Myocyte (in vitro differentiated cells): ENCODE results near the gene WWOX. TPM values are rescaled to one million over a fixed set of nuclear protein-coding genes. Genes with fewer than 3 reads are reported as not detected.

Experiments used
- DNase-seq: peaks from one replicate; pipeline ENCODE4 v3.0.0-alpha.2; 2012; ENCODE audit warnings: low read depth
- total RNA-seq: library from RNA; depleted of rRNA; stranded (reverse); fragments of >200 nt; gene quantifications from 2 replicates; pipeline ENCODE4 v1.2.3, GENCODE V29; 2014

The WWOX gene
- total RNA-seq, 1 donor from 2014 or later: 12.5 TPM

DNA sequence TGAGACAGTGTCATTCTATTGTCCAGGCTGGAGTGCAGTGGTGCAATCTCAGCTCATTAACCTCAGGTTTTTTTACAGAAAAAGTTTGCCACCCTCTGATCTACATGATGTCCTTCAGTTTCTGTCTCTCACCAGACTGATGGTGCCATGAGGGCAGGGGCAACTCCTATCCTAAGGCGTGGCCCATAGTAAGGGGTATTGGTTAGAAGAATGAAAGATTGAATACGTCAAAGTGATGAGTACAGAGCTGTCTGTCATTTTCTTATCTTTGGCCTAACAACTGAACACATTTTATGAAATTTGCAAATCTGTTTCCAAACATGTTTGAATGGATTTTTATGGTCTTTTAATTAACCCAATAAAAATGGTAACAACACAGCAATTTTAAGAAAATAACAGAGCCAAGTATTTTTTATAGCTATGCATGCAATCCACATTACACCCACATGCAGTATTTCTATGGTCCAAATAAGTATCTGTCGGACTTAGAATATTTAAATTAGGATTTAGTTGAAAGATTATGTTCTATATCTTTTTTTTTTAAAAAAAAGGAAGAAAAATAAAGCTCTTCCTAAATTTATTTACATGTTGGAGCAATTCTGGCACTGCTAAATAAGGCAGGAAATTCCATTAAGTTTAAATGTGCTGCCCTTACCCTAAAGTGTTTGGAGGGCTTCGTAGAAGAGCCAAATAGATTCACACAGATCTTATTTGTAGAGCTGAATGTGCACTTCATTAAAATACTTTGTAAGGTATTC lies 192.8 kb downstream of the WWOX start:
- DNase-seq: no peak

DNA sequence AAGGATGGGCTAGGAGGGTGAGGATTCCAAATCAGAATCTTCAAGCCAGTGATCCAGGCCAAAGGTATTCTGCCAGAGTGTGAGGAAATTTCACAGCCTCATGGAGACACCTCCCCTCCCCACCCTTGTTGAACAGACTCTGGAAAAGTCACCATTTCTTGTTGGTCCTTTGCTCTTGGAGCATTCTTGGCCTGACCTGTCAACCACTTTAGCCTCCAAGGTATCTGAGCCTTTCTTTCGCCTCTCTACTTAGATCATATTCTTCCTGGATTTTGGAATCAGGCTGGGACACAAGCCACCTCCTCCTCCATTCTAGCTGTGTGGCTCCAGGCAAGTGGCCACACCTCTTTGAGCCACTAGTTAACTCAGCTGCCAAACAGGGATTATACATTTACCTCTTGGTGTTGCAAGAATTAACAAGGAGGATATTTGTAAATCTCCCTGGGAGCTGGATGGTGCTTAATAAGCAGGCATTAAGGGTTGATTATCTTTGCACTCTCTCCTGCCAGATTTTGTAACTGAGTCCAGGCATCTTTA lies 193.5 kb downstream of the WWOX start:
- DNase-seq: no peak

DNA sequence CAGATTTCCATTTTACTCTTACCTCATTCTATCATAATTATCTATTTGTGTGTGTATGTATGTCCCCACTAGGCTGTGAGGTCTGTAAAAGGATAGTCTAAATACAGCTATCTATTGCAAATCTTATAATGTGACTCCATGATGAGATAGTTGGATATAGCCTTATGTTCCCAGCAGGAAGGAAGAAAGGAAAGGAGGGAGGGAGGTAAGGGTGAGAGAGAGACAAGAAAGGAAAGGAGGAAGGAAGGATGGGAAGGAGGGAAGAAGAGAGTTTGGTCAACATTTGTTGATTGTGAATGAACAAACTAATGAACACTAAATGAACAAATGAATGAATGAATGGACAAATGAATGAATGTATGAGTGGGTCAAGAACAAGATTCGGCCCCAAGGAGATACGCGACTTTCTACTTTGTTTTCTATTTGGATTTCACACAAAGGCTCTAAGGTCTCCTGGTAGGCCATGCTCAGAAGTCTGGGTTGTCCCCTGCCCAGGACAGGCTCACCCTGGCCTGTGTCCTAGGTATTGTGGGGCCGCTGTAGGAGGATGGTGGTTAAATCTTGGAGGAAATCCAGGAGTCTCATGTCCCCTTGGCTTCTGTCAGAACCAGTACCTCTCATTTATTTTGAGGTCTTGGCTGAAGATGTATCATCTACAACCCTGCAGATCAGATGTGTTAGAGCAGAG lies 195.2 kb downstream of the WWOX start:
- DNase-seq: no peak

DNA sequence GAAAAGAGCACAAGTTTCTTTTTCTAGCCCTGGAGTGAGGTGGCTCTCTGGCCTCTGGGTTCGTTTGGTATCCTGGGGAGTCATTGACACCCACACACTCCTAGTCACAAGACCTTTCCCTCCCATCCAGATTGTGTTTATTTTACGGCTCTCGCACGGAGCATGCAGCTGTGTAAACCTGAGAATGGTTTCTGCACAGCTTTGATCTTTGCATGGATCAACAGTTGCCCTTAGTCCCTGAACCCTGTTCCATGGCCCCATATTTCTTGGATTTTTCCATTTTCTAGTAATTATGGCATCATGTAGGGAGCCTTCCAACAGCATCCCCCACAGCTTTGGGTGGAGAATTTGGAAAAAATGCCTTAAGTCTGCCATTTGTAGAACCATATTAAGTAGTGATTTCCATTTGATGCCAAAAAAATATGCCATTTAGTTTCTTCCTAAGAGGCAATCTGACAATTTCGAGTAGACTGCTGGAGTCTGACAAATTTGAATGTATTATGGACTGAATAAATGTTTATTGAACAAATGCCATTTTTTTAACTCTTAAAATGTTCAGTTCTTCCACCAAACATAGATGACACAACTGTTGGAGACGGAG lies 197.7 kb downstream of the WWOX start:
- DNase-seq: no peak

DNA sequence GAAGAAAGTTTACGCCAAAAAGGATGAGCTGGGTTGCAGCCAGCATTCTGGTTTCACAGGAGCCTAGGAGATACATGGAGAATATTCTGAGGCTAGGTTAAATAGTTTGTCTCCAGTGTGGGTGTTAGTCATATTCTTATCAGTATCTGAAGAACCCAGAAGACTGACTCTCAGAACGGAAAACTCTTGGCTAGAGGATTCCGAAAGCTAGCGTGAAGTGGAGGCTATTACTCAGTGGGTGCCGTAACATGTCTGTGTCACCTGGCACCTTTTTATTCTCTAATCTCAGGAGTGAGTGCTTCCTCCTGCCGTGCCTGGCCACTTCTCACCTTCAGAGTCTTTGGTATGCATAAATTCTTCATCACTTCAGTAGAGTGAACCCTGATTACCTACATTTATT lies 199.5 kb downstream of the WWOX start:
- no peak for DNase-seq

DNA sequence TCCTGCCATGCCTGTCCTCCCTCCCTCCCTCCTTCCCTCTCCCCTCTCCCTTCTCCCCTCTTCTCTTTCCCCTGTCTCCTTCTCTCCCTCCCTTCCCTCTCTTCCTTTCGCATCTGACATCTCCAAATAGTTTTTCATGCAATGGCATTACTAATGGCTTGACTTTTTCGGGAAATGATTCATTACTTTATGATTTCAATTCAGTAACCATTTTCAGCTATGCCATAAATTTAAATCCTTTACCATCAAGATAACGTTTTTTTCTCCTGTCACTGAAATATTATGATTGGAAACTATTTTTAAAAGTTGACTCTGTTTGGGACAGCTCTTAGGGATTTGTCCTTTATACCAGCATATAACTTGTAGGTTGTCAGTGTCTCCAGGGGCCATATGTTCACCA lies 201.0 kb downstream of the WWOX start:
- no peak for DNase-seq

DNA sequence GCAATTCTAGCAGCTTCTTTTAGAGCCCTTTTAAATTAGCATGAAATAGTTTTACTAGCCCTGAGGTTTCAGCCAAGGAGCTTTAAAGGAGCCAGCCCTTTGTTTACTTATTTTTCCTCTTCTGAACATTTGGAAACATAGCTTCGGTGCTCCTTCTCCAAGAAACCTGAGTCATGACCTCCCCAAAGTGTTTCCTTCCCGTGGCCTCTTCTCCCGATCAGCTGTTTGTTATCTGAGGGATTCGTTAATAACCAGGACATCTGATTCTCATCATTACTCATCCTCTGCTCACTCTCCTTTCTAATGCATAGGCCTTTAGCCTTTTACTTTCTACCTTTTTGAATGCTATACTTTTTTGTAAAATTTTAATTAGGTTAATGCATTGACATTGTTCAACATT lies 204.5 kb downstream of the WWOX start:
- DNase-seq: no peak

DNA sequence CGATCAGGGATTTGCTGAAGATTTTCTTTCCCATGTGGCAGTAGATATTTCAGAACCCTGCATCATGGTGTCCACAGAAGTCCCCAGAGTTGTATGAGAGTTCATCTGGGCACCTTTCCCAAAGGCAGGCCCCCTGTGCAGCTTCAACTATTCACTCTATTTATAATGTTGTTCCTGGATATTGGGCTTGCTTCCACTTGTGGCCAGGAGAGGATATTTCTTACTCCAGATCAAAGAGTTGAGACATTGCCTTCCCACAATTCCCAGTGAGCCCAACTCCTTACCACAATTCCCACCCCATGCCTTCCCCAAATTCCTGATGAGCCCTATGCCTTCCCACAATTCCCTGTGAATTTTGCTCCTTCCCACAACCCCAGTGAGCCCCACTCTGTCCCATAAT lies 206.9 kb downstream of the WWOX start:
- DNase-seq: no peak

DNA sequence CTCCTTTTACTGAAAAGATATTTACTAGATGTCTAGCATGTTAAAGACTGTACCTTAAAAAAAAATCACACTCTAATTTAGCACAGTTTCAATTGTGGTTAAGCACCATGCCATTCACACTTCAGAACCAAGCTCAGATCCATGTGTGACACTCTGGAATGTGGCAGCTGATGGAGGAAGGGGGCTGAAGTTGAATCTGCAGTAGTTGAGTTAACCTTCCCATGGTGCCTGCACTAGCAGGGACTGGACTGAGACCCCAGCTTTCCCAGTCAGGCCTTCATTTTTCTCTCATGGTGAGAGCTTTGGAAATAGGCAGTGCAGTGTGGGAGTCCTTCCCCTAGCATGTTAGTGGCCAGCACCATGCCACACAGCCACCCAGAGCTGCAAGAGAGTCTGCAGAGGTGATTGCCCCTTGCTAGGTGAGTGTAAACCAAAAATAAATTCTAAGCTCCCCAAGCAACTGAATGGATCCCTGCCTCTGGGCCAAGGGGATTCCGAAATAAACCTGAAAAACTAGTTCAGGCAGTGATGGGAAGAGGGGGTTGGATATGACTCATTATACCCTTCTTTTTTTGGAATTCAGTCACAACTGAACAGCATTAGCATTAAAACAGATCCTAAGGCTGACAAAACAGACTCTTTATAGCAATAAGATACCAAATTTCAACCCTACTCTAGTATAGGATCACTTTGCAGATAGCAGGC lies 208.5 kb downstream of the WWOX start:
- DNase-seq: no peak

DNA sequence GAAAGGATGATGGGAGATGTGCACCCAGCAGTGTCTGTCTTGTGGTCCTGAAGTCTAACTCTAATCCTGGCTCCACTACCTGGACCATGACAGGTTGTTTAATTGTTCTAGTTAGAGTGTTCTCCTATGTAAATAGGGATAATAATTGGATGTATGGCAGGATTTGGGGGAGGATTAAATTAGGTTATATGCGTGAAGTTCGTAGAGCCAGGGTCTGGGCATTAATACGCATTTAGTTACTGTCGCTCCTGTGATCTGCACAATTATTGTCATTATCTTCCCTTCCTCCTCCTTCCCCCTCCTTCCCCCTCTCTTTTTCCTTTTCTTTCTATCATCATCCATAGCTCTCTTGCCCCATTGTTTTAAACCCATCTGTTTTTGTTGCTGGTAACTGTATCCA lies 210.3 kb downstream of the WWOX start:
- no peak for DNase-seq

DNA sequence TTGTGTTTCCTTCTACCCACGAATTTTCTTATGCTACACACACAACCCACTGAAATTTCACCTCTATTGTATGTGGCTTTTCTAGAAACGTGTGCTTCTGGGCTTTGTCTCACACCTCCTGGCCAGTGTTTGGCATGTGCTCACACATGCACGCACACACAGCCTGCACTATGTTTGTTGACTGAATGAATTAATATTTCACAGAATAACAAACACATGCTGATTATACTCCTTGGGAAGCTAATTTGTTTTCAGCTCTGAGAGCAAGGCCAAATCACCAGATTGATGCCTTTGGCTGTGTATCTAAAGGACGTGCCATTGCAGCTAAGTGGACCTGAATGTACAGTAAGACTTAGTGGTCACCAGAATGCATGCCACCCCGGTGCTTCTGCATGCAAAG lies 210.7 kb downstream of the WWOX start:
- no peak for DNase-seq

DNA sequence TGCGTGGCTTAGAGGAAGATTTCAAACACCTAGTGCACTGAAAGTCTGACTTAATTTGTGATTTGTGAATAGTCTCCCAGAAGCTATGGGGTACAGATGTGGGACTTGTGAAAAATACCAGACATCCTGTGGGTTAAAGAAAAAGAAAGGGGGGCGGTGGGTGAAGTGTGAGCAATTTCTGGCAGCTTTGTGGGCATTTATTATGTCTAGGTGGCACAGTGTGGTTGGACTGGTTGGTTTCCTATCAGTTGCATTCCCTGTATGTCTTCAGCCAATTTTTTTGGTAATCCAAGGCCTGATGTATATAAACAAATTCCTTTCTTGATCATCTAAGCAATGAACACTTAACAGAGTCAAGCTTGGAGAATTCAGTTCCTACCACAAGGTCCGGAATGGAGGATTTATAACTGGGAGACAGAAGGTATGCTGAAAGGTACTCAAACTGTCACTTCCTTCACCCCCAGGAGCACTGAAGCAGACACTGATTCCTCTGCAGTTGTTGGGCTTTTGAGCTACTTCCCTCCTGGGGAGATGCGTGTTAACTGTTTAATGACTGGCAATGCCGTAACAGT lies 211.6 kb downstream of the WWOX start:
- DNase-seq: no peak

DNA sequence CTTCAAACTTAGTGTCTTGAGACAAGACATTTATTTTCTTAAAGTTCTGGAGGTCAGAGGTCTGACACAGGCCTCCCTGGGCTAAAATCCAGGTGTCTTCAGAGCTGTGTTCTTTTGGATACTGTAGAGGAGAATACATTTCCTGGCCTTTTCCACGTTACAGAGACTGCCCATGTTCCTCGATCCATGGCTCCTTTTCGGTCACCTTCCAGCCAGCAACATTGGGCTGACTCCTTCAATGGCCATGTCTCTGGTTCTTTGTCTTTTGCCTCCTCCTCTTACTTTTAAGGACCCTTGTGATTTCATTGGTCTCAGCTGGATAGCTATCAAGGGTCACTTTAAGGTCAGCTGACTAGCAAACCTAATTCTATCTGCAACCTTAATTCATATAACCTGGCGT lies 212.4 kb downstream of the WWOX start:
- no peak for DNase-seq

DNA sequence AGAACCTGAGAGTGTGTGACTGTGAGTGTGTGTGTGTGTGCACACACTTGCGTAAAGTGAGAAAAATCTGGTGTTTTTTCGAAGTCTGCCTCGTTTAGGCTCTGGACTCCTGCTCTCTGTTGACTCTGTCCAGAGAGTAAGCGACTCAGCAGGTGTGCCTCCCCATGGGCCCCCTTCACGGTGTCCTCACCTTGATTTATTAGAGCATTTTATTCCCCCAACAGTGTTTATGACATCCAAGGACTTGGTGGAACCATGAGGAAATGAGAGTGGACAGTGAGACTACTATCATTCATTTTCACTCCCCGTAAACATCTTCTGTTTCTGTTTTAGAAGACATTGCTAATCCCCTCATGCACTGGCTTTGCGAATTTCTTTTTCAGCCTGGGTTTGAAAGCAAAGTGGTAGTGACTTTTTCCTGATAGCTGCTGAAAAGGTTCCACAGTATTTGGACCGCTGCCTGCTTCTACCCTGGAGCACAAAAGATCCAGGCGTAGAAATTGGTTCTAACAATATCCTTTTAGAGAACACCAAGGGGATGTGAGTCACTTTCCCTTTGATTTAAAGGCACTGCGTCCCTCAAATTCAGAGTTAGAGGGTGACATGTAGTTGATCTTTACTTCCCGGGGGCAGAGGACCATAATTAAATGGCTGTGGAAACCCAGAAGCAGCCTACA lies 218.2 kb downstream of the WWOX start:
- no peak for DNase-seq

DNA sequence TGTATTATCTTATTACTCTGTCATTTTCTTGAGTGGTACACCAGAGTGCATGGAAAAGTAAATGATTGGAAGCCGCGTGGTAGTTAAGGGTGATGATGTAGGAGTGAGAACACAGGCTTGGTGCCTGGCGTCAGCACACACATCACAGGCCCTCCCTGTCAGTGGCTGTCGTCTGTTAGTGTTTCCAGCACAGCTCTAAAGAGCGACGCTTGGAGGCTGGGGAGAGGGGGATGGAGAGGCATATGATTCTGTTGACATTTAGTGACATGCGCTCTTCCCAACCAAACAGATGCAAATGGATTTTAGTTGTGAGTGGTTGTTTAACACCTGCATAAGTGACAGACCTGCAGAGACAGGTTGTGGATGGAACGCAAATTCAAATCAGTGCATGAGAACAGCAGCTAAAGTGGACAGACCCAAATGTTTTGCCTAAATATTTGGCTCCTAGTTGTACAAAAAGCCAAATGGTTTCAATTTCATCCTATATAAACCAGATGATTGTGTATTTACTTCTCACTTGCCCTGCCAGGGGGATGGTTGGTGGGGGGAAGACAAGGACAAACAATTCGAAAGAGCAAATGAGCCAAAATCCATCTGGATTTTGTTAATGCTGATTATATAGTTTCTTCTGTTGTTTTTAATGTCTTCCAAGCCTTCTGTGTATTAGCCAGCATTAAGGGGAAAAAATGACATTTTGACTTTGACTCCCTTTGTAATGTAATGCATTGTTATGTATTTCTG lies 222.3 kb downstream of the WWOX start:
- no peak for DNase-seq

DNA sequence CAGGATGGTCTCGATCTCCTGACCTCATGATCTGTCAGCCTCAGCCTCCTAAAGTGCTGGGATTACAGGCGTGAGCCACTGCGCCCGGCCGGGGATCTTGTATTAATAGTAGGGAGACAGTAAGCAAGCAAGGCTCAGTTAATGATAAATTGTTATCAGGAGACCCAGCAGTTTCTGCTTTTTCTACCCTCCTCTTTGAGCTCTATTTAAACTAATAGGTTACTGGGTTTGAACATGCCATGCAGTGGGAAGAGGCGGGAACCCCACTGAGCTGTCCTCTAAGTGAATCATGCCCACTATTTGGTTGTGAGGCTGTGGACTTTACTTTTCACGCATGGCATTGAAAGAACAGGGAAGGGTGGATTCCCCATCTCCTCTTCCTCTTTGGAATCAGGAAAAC lies 223.9 kb downstream of the WWOX start:
- no peak for DNase-seq

DNA sequence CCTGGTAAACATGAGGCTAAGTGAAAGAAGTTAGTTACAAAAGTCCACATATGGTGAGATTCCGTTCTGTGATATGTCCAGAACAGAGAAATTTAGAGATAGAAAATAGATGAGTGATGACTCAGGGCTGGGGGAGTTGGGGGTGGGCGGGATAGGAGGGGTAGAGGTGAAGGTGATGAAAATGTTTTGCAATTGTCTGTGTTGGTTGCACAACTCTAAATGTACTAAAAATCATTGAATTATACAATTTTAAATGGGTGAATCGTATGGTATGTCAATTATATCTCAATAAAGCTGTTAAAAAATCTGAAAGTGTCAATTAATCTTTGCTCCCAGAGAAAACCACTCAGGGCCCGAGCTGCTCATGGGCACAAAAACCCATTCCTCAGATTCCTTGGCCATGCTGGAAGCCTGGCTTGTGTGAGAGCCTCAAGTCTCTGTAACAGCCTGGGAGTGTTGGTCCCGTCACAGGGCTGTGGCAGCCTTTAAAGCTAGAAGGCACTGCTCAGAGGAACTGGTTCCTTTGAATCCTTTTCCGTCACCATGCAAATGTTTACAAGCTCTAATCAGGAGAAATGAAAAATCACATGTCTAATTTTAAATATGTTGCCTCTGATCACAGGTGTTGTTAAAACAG lies 225.3 kb downstream of the WWOX start:
- no peak for DNase-seq

DNA sequence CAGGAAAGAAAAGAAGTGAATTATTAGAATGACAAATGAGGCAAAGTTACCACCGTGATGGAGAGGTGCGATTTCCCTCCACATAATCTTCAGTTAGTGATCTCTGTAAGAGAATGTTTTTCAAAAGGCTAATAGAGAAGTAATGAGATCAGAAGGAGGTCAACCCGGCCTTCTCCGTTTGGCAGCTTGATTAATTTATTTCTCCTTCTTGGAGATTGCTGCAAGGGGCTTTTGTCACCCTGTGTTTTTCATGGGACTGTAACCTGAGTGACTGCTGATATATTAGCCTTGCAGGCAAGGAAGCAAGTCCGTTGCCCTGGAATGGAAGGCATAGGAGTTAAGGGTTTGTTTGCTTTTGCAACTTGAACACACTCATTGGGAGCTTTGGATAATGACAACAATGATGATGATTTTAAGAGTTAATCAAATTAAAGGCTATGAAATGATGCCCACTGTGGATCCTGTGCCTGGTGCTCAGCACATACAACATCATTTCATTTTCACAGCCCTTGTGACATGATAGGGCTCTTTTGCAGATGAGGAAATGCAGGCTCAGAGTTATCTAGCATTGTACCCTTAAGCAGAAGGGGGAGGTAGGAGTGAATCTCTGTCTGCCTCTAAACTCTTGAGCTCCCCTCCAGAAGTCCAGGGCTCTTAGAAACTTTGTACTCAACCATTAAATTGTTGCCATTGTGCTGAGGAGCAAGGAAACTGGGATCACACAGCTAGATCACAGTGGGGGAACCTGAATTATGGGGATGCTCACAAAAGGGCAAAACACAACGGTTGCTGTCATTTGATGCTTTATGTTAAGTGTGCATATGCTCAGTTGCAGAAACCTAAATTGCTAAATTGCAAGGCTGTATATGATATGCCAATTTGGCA lies 226.3 kb downstream of the WWOX start:
- no peak for DNase-seq

DNA sequence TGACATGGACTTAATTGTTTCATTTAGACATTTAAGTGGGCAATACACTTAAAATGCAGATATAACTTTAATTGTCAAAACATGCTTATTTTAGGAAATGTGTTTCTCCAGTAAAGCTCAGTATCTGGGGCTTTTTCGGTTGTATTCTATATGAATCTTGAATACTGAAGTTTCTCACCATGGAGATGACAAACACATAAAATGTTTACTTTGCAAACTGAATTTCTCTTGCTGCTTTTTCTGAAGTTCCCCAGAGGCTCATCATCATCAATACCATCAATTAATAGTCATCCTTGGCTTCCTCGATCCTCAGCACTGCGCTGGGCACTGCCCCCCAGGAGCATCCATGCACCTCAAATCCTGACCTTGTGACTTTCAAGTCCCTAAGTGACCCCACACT lies 227.3 kb downstream of the WWOX start:
- no peak for DNase-seq
